Measurements from ENCODE around the gene HEPACAM2. TPM values are rescaled to one million over a fixed set of nuclear protein-coding genes. Genes with fewer than 3 reads are reported as not detected.
A peak's percentile ranks its signal among the peaks of the same experiment; 100 is the strongest.

Gene HEPACAM2
- total and polyA plus RNA-seq, 2 donors (not counting 1 experiment from before 2014, with no cell fraction given), result under 0.01 TPM; not detected in 1

DNA sequence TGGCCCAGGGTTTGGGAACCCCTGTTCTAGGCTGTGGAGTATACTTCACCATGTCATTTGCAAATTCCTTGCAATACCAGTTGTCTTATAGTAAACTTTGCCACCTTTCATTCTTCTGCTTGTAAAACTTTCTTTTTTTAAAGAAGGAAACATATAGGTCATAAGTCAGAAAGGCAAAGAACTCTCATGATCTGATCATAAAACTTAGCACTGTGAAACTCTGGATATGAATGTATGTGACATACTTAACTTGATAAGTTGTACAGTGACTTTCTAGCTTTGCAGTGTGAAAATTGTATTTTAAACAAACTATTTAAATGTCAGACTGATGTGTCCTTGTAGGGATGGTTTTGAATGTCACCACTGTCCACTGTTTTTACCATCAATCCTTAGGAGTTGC, 47.1 kb downstream of the HEPACAM2 start:
- peaks cover 2% of the 10 kb centered on the region for H3K27me3 ChIP-seq (ENCODE audit: control insufficient read depth, insufficient read depth, low read length)
- no peak overlapping the region for H3K4me2 ChIP-seq (ENCODE audit: extremely low read depth, insufficient read depth, low read length)
- DNase-seq (ENCODE audit: low read depth in 2 of 2), result no peak
- H3K4me1 ChIP-seq (ENCODE audit: control insufficient read depth, extremely low read depth, insufficient read depth, low read length), result no peaks in the 10 kb centered on the region
- H3K9me3 ChIP-seq (ENCODE audit: control insufficient read depth, insufficient read depth, low read depth, low read length), result no peaks in the 10 kb centered on the region
- H3K9ac ChIP-seq (ENCODE audit: insufficient read depth, low read length), result no peak overlapping the region
- H3K27ac ChIP-seq (ENCODE audit: insufficient read depth, low read length), result no peak overlapping the region
- H4K20me1 ChIP-seq (ENCODE audit: control insufficient read depth, extremely low read depth, insufficient read depth, low read length), result no peaks in the 10 kb centered on the region
- H2AFZ ChIP-seq (ENCODE audit: low read length), result no peak overlapping the region
- H3K36me3 ChIP-seq (ENCODE audit: control insufficient read depth, insufficient read depth, low read length), result no peaks in the 10 kb centered on the region
- no peak overlapping the region for H3K4me3 ChIP-seq (replicated peaks in 1 of 4; ENCODE audit: control extremely low read depth in 1 of 4, insufficient read depth in 1 of 4, low read depth in 3 of 4, low read length in 4 of 4)
- no peak for TF ChIP-seq EZH2 (IDR thresholded peaks at IDR 0.05; ENCODE audit: low read length, missing control alignments)
- TF ChIP-seq, protein P1, sequence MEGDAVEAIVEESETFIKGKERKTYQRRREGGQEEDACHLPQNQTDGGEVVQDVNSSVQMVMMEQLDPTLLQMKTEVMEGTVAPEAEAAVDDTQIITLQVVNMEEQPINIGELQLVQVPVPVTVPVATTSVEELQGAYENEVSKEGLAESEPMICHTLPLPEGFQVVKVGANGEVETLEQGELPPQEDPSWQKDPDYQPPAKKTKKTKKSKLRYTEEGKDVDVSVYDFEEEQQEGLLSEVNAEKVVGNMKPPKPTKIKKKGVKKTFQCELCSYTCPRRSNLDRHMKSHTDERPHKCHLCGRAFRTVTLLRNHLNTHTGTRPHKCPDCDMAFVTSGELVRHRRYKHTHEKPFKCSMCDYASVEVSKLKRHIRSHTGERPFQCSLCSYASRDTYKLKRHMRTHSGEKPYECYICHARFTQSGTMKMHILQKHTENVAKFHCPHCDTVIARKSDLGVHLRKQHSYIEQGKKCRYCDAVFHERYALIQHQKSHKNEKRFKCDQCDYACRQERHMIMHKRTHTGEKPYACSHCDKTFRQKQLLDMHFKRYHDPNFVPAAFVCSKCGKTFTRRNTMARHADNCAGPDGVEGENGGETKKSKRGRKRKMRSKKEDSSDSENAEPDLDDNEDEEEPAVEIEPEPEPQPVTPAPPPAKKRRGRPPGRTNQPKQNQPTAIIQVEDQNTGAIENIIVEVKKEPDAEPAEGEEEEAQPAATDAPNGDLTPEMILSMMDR (conservative IDR thresholded peaks at IDR 0.05 in 1 of 2, IDR thresholded peaks at IDR 0.05 in 1 of 2; ENCODE audit: low read depth in 1 of 2, low read length in 2 of 2), result no peak
- H3K79me2 ChIP-seq (ENCODE audit: control insufficient read depth, insufficient read depth, low read length), result no peaks in the 10 kb centered on the region

DNA sequence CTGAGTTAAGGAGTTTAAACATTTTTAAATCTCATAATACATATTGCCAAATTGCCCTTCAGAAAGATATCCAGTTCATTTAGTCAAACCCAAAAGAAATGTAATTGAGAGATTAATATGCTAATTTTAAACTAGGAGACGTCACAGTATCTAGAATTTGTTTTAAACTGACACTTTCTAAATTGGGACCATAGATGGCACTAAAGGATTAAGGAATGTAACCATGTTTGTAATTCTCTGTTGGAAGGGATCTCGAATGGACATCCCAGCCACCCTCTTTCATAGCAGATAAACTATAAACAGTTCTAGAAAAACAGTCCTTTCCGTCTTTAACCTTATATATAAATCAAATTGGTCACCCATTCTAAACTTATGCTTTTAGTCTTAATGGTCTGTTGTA, 48.1 kb downstream of the HEPACAM2 start:
- Histone ChIP-seq H3K9me3 (ENCODE audit: control insufficient read depth, insufficient read depth, low read depth, low read length) (no peaks in the 10 kb centered on the region), H3K36me3 (ENCODE audit: control insufficient read depth, insufficient read depth, low read length) (no peaks in the 10 kb centered on the region), H2AFZ (ENCODE audit: low read length) (no peak overlapping the region), H4K20me1 (ENCODE audit: control insufficient read depth, extremely low read depth, insufficient read depth, low read length) (no peaks in the 10 kb centered on the region), H3K4me3 (replicated peaks in 1 of 4; ENCODE audit: control extremely low read depth in 1 of 4, insufficient read depth in 1 of 4, low read depth in 3 of 4, low read length in 4 of 4) (no peak overlapping the region), H3K4me1 (ENCODE audit: control insufficient read depth, extremely low read depth, insufficient read depth, low read length) (no peaks in the 10 kb centered on the region), H3K79me2 (ENCODE audit: control insufficient read depth, insufficient read depth, low read length) (no peaks in the 10 kb centered on the region), H3K9ac (ENCODE audit: insufficient read depth, low read length) (no peak overlapping the region), H3K27ac (ENCODE audit: insufficient read depth, low read length) (no peak overlapping the region), H3K4me2 (ENCODE audit: extremely low read depth, insufficient read depth, low read length) (no peak overlapping the region), H3K27me3 (ENCODE audit: control insufficient read depth, insufficient read depth, low read length) (peaks cover 2% of the 10 kb centered on the region)
- TF ChIP-seq EZH2 (IDR thresholded peaks at IDR 0.05; ENCODE audit: low read length, missing control alignments), result no peak
- TF ChIP-seq, protein P1 (conservative IDR thresholded peaks at IDR 0.05 in 1 of 2, IDR thresholded peaks at IDR 0.05 in 1 of 2; ENCODE audit: low read depth in 1 of 2, low read length in 2 of 2), result peak in 1 of 2 donors; percentile 15
- DNase-seq (ENCODE audit: low read depth in 2 of 2), result peak in 1 of 2 donors; percentile 45

DNA sequence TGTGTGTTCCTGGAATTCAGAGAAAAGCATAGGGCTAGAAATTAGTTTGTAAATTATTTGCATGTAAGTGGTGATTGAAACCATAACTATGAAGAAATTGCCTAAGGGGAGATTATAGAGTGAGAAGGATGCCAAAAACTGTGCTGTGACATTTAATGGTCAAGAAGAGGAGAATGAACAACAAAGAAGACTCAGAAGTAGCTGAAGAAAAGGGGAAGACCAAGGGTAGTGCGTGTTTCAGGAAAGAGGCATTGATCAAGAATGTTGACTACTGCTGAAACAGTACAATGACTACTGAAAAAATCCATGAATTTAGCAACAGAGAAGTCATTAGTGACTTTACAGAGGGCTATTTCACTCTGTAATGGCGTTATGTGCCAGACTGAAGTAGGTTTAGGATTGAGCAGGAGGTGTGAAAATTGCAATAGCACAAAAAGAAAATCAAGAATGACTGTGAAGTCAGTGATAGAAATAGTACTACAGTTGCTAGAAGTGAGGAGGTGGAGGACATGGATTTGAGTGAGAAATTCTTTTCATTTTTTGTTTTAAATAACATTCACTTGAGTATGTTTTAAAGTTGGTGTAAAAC, 49.2 kb downstream of the HEPACAM2 start:
- no peak for DNase-seq (ENCODE audit: low read depth in 2 of 2)
- no peak overlapping the region for H3K4me2 ChIP-seq (ENCODE audit: extremely low read depth, insufficient read depth, low read length)
- peaks cover 2% of the 10 kb centered on the region for H3K27me3 ChIP-seq (ENCODE audit: control insufficient read depth, insufficient read depth, low read length)
- H3K36me3 ChIP-seq (ENCODE audit: control insufficient read depth, insufficient read depth, low read length), result no peaks in the 10 kb centered on the region
- H4K20me1 ChIP-seq (ENCODE audit: control insufficient read depth, extremely low read depth, insufficient read depth, low read length), result no peaks in the 10 kb centered on the region
- no peak overlapping the region for H3K27ac ChIP-seq (ENCODE audit: insufficient read depth, low read length)
- H3K4me3 ChIP-seq (replicated peaks in 1 of 4; ENCODE audit: control extremely low read depth in 1 of 4, insufficient read depth in 1 of 4, low read depth in 3 of 4, low read length in 4 of 4), result no peak overlapping the region
- H3K79me2 ChIP-seq (ENCODE audit: control insufficient read depth, insufficient read depth, low read length), result no peaks in the 10 kb centered on the region
- H3K4me1 ChIP-seq (ENCODE audit: control insufficient read depth, extremely low read depth, insufficient read depth, low read length), result no peaks in the 10 kb centered on the region
- no peak overlapping the region for H3K9ac ChIP-seq (ENCODE audit: insufficient read depth, low read length)
- no peaks in the 10 kb centered on the region for H3K9me3 ChIP-seq (ENCODE audit: control insufficient read depth, insufficient read depth, low read depth, low read length)
- no peak overlapping the region for H2AFZ ChIP-seq (ENCODE audit: low read length)
- no peak for TF ChIP-seq EZH2 (IDR thresholded peaks at IDR 0.05; ENCODE audit: low read length, missing control alignments)
- TF ChIP-seq, protein P1 (conservative IDR thresholded peaks at IDR 0.05 in 1 of 2, IDR thresholded peaks at IDR 0.05 in 1 of 2; ENCODE audit: low read depth in 1 of 2, low read length in 2 of 2), result no peak
